HG03571 (cell line): ENCODE results near the gene ZNF732.
"Not testable (repeated sequence)": the region's sequence is repeated elsewhere in the genome, so short reads cannot be mapped to it uniquely, and the experiment has no call there.

ENCODE experiments used
- ATAC-seq: cut with Tn5 transposase; IDR thresholded peaks from one replicate; pipeline ENCODE4 v1.9.1; 2021; ENCODE audit not compliant: unreplicated experiment

ZNF732 gene

GRCh38 chr4:304969-305680, at the start of gene ZNF732:
Gene ZNF732 (minus strand): TSS chr4:305474. CDS start chr4:305310, 164 bp downstream.
- ATAC-seq: no peak

- no peak for ATAC-seq
Measured at GRCh38 chr4:340011-340410, 34.7 kb upstream of the ZNF732 start.

GRCh38 chr4:338759-339097, 33.5 kb upstream of the ZNF732 start:
- no peak for ATAC-seq

GRCh38 chr4:337932-338758, 32.9 kb upstream of the ZNF732 start:
- peak; percentile 28 for ATAC-seq

GRCh38 chr4:337143-337931, 32.1 kb upstream of the ZNF732 start, which contains the start of gene ZNF141:
Gene ZNF141 (plus strand): TSS chr4:337814. CDS start chr4:337984, 170 bp downstream.
- peak; percentile 92 for ATAC-seq

- ATAC-seq: no peak
Measured at GRCh38 chr4:336893-337142, 31.5 kb upstream of the ZNF732 start.

- no peak for ATAC-seq
Measured at GRCh38 chr4:336099-336892, 31.0 kb upstream of the ZNF732 start.

- ATAC-seq: no peak
Measured at GRCh38 chr4:335515-335914, 30.2 kb upstream of the ZNF732 start.

- ATAC-seq: no peak
Measured at GRCh38 chr4:328729-329128, 23.5 kb upstream of the ZNF732 start.

GRCh38 chr4:314296-314903, 9.1 kb upstream of the ZNF732 start:
- ATAC-seq: no peak

GRCh38 chr4:309807-310206, 4.5 kb upstream of the ZNF732 start:
- no peak for ATAC-seq

GRCh38 chr4:306551-306961, 1.3 kb upstream of the ZNF732 start:
- no peak for ATAC-seq

GRCh38 chr4:304516-304915, 758 bp downstream of the ZNF732 start:
- ATAC-seq: not testable (repeated sequence)

GRCh38 chr4:302381-302780, 2.9 kb downstream of the ZNF732 start:
- no peak for ATAC-seq

GRCh38 chr4:294732-295131, 10.5 kb downstream of the ZNF732 start:
- ATAC-seq: no peak

GRCh38 chr4:288891-289290, 16.4 kb downstream of the ZNF732 start:
- ATAC-seq: no peak

- ATAC-seq: no peak
Measured at GRCh38 chr4:273309-274017, 31.8 kb downstream of the ZNF732 start.

GRCh38 chr4:271492-272103, 33.7 kb downstream of the ZNF732 start:
- ATAC-seq: no peak

GRCh38 chr4:259240-259639, 46.0 kb downstream of the ZNF732 start:
- not testable (repeated sequence) for ATAC-seq

- ATAC-seq: no peak
Measured at GRCh38 chr4:256492-256891, 48.8 kb downstream of the ZNF732 start.
